ENCODE results near the gene ZBTB8A.

- TF ChIP-seq CTCF (conservative IDR thresholded peaks at IDR 0.05; ENCODE audit: low read depth, low read length) (no peak), EZH2 (IDR thresholded peaks at IDR 0.05; ENCODE audit: low read length, unreplicated experiment) (no peak)
Measured at GRCh38 chr1:32611859-32612188, 72.6 kb downstream of the ZBTB8A start.
